ENCODE measurements around the gene COQ6. TPM values are rescaled to one million over a fixed set of nuclear protein-coding genes. Genes with fewer than 3 reads are reported as not detected.
"Not testable (repeated sequence)": the region's sequence is repeated elsewhere in the genome, so short reads cannot be mapped to it uniquely, and the experiment has no call there.

The COQ6 gene
- total RNA-seq, result 10 to 100 TPM; 13.1 to 29.4 (median 19.1) TPM

DNA sequence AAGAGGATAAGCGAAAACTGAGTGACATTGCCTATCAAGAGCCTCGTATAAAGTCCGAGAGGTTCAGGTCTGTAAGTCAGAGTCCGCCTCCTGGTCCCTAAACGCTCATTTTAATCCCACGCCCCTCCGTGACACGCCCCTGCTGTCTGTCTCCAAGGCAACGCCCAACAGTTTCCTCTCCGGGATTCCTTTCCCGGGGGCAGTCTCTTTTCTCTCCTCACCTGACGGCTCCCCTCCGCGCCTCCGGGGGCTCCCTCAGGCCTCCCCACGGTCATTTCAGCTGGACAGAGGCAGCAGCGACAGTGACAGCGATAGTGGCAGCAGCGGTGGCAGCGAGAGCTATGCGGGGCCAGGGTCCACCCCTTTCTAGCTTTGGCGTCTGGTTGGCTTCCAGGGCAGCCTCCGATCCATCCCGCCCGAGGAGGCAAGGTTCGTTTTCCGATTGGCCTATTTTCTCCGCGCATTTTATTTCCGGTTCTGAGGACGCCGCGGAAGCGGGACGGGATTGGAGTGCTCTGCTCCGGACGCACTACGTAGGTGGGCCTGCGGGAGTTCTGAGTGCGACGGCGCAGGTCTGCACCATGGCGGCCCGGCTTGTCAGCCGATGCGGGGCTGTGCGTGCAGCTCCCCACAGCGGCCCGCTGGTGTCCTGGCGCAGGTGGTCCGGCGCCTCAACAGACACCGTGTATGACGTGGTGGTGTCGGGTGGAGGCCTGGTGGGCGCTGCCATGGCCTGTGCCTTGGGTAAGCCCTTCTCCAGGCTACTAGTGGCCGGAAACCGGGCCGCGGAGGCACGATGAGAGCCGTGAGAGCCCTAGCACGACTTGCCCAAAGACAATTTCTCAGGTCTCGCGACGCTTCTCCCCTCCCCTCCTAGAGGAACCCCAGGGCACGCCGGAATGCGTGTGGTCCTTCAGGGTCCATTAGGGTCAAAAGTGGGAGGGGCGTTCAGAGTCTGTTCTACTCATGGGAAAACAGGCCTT lies at the start of gene COQ6, which contains the start of gene FAM161B:
Gene COQ6, plus strand, starts transcription at position 551 of the 983 bp plus-strand sequence. Its CDS starts 31 bp downstream, at position 582.
Gene FAM161B, minus strand, starts transcription at position 343 of the 983 bp plus-strand sequence. Its CDS starts 68 bp downstream, at position 275.
- peak within 1 kb of the TSS; percentile 94 to 97 for H3K27ac ChIP-seq
- H3K4me1 ChIP-seq (replicated peaks in 1 of 2), result peaks cover 6 to 11% of the 10 kb centered on the region in 2 donors
- peak; percentile 93 to 96 (median 94) for ATAC-seq (replicated peaks in 6 of 8)
- in situ Hi-C loops (cut with MboI; ENCODE audit: low pct_unique_long_range_greater_than_20kb in 2 of 9, low sequenced_read_pairs in 9 of 9, unreplicated experiment in 9 of 9), result no loop called here
- 0 to 3% (median 2%) methylated on average over 1 to 18 of the region's 70 CpGs; no CpG with 5 or more reads in 1 of the 10 experiments for WGBS, 10 experiments
- peak within 1 kb of the TSS; percentile 49 to 95 (median 62) for H3K4me3 ChIP-seq

GRCh38 chr14:73903028-73903427 lies 47.1 kb upstream of the COQ6 start:
- ATAC-seq (replicated peaks in 6 of 8), result no peak

DNA sequence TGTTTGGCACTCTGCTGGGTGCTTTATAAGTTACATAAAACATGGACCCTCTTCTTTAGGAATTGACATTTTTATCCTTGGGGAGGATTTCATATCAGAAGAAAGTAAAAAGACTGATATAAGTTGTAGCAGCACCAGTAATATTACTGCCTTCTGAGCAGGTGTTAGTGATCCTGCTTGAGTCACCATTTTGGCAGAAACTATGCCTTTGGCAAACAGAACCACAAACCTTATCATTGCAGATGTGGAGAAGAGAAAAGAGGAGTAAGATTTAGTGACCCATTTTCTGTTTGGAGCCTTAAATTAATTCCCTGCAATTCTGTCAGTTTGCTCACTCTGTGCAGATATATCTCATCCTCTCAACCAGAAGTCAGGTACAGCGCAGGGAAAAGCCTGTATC lies 40.4 kb upstream of the COQ6 start:
- no peak for ATAC-seq (replicated peaks in 6 of 8)
- in situ Hi-C loops (cut with MboI; ENCODE audit: low pct_unique_long_range_greater_than_20kb in 2 of 9, low sequenced_read_pairs in 9 of 9, unreplicated experiment in 9 of 9), result no loop called here
- WGBS, 10 experiments, result 86 to 100% (median 100%) methylated on average over 1 of the region's 1 CpG; no CpG with 5 or more reads in 2 of the 10 experiments
- H3K27ac ChIP-seq, result no peak overlapping the region
- H3K4me3 ChIP-seq, result no peak overlapping the region
- no peaks in the 10 kb centered on the region for H3K4me1 ChIP-seq (replicated peaks in 1 of 2)

More at GRCh38 chr14:73903028-73903427, 47.1 kb upstream of the COQ6 start:
- no peaks in the 10 kb centered on the region for H3K4me1 ChIP-seq (replicated peaks in 1 of 2)
- WGBS, 10 experiments, result 40 to 100% (median 80%) methylated on average over 1 to 3 of the region's 3 CpGs; no CpG with 5 or more reads in 3 of the 10 experiments
- no peak overlapping the region for H3K27ac ChIP-seq
- H3K4me3 ChIP-seq, result no peak overlapping the region
- in situ Hi-C loops (cut with MboI; ENCODE audit: low pct_unique_long_range_greater_than_20kb in 2 of 9, low sequenced_read_pairs in 9 of 9, unreplicated experiment in 9 of 9), result no loop called here

- Histone ChIP-seq H3K4me3 (no peak overlapping the region), H3K27ac (no peak overlapping the region), H3K4me1 (replicated peaks in 1 of 2) (no peaks in the 10 kb centered on the region)
- 67 to 100% (median 94%) methylated on average over 2 to 3 of the region's 3 CpGs; no CpG with 5 or more reads in 1 of the 10 experiments for WGBS, 10 experiments
- in situ Hi-C loops (cut with MboI; ENCODE audit: low pct_unique_long_range_greater_than_20kb in 2 of 9, low sequenced_read_pairs in 9 of 9, unreplicated experiment in 9 of 9), result no loop called here
- no peak for ATAC-seq (replicated peaks in 6 of 8)
Measured at GRCh38 chr14:73913256-73913655, 36.8 kb upstream of the COQ6 start.

DNA sequence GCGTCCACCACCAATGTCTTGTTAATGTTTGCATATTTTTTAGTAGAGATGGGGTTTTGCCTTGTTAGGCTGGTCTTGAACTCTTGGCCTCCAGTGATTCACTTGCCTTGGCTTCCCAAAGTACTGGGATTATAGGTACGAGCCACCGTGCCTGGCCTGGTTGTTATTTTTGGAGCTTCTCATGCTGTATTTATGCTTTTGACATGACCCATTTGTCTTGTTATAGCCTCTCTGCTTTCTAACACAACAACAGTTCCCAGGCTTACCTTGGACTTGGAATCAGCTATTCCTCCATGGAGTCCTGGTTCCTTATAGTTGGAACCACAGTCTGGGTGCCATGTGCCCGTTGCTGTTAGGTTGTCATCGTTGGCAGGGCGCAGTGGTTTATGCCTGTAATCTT lies 33.8 kb upstream of the COQ6 start:
- 60 to 100% (median 85%) methylated on average over 1 to 4 of the region's 6 CpGs; no CpG with 5 or more reads in 2 of the 10 experiments for WGBS, 10 experiments
- no peak for ATAC-seq (replicated peaks in 6 of 8)

DNA sequence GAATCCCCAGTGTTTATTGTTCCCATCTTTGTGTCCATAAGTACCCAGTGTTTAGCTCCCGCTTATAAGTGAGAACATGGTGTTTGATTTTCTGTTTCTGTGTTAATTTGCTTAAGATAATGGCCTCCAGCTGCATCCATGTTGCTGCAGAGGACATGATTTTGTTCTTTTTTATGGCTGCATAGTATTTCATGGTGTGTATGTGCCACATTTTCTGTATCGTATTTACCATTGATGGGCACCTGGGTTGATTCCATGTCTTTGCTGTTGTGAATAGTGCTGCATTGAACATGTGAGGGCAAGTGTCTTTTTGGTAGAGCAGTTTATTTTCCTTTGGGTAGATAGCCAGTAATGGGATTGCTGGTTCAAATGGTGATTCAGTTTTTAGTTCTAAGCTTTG lies 30.6 kb upstream of the COQ6 start:
- ATAC-seq (replicated peaks in 6 of 8), result not testable (repeated sequence)

More for the DNA sequence above, 33.8 kb upstream of the COQ6 start:
- Histone ChIP-seq H3K4me3 (no peak overlapping the region), H3K4me1 (replicated peaks in 1 of 2) (no peaks in the 10 kb centered on the region), H3K27ac (no peak overlapping the region)
- in situ Hi-C loops (cut with MboI; ENCODE audit: low pct_unique_long_range_greater_than_20kb in 2 of 9, low sequenced_read_pairs in 9 of 9, unreplicated experiment in 9 of 9), result no loop called here

GRCh38 chr14:73924337-73924736 lies 25.8 kb upstream of the COQ6 start:
- in situ Hi-C loops (cut with MboI; ENCODE audit: low pct_unique_long_range_greater_than_20kb in 2 of 9, low sequenced_read_pairs in 9 of 9, unreplicated experiment in 9 of 9), result no loop called here
- WGBS, 10 experiments, result 17 to 100% (median 89%) methylated on average over 1 to 4 of the region's 5 CpGs; no CpG with 5 or more reads in 1 of the 10 experiments
- Histone ChIP-seq H3K27ac (no peak overlapping the region), H3K4me3 (no peak overlapping the region), H3K4me1 (replicated peaks in 1 of 2) (no peaks in the 10 kb centered on the region)
- peak in 1 of 8 experiments; percentile 33 for ATAC-seq (replicated peaks in 6 of 8)

More for the DNA sequence above, 30.6 kb upstream of the COQ6 start:
- H3K4me3 ChIP-seq; H3K4me1 ChIP-seq (replicated peaks in 1 of 2); H3K27ac ChIP-seq; in situ Hi-C loops (cut with MboI; ENCODE audit: low pct_unique_long_range_greater_than_20kb in 2 of 9, low sequenced_read_pairs in 9 of 9, unreplicated experiment in 9 of 9): not testable (repeated sequence)
- WGBS, 10 experiments, result 75 to 100% (median 100%) methylated on average over 1 to 2 of the region's 2 CpGs

- peak in 3 of 8 experiments; percentile 22 to 53 (median 24) for ATAC-seq (replicated peaks in 6 of 8)
- in situ Hi-C loops (cut with MboI; ENCODE audit: low pct_unique_long_range_greater_than_20kb in 2 of 9, low sequenced_read_pairs in 9 of 9, unreplicated experiment in 9 of 9), result no loop called here
- H3K4me3 ChIP-seq, result no peak overlapping the region
- WGBS, 10 experiments, result 13 to 100% (median 89%) methylated on average over 1 to 2 of the region's 2 CpGs
- no peak overlapping the region for H3K27ac ChIP-seq
- H3K4me1 ChIP-seq (replicated peaks in 1 of 2), result peaks cover 13 to 17% of the 10 kb centered on the region in 2 donors
Measured at GRCh38 chr14:73935666-73936065, 14.4 kb upstream of the COQ6 start.

DNA sequence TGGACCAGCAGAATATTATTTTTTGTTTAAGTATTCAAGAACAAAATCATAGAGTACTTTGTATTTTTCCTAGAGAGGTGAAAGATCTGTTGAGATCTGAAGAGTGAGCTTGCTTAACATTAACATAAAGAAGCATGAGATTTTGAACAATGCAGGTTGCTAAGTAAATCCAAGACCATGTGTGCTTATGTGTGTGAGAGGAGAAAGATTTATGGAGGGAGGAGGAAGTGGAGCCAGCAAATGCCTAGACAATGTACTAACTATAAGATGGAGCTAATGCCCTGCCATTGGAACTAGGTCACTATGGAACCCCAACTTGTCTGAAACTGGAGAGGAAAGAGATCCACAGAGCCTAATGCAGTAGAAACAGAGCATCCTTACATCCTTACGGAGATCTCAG lies 13.6 kb upstream of the COQ6 start:
- no peak overlapping the region for H3K27ac ChIP-seq
- H3K4me1 ChIP-seq (replicated peaks in 1 of 2), result peaks cover 13 to 17% of the 10 kb centered on the region in 2 donors
- H3K4me3 ChIP-seq, result no peak overlapping the region
- WGBS, 10 experiments, result 67 to 100% (median 95%) methylated on average over 1 of the region's 1 CpG; no CpG with 5 or more reads in 6 of the 10 experiments
- peak in 6 of 8 experiments; percentile 40 to 97 (median 76) for ATAC-seq (replicated peaks in 6 of 8)
- in situ Hi-C loops (cut with MboI; ENCODE audit: low pct_unique_long_range_greater_than_20kb in 2 of 9, low sequenced_read_pairs in 9 of 9, unreplicated experiment in 9 of 9), result no loop called here

GRCh38 chr14:73937012-73937411 lies 13.1 kb upstream of the COQ6 start:
- Histone ChIP-seq H3K27ac (no peak overlapping the region), H3K4me3 (no peak overlapping the region), H3K4me1 (replicated peaks in 1 of 2) (peaks cover 13 to 17% of the 10 kb centered on the region in 2 donors)
- WGBS, 10 experiments, result 60 to 100% (median 95%) methylated on average over 1 to 2 of the region's 2 CpGs; no CpG with 5 or more reads in 2 of the 10 experiments
- in situ Hi-C loops (cut with MboI; ENCODE audit: low pct_unique_long_range_greater_than_20kb in 2 of 9, low sequenced_read_pairs in 9 of 9, unreplicated experiment in 9 of 9), result no loop called here
- ATAC-seq (replicated peaks in 6 of 8), result peak in 3 of 8 experiments; percentile 12 to 45 (median 40)

- 93 to 100% (median 97%) methylated on average over 1 to 5 of the region's 7 CpGs; no CpG with 5 or more reads in 6 of the 10 experiments for WGBS, 10 experiments
Measured at GRCh38 chr14:73942180-73942579, 7.9 kb upstream of the COQ6 start.

DNA sequence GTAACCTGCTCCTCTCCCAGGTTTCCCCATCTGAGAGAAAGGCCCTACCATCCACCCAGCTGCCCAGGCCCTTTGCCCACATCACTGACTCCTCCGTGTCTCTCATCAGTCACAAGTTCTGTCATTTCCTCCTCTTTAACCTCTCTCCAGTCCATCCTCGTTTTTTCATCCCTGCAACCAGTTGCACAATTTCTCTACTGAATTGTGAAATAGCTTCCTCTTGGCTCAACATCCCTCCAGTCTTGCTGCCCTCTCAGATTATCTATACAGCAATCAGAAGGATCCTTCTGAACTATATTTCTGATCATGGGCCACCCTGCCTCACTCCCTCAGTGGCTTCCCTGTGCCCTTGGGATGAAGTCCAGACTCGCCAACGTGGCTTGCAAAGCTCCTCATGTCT lies 7.0 kb upstream of the COQ6 start:
- ATAC-seq (replicated peaks in 6 of 8), result peak in 2 of 8 experiments; percentile 70 to 90
- H3K4me3 ChIP-seq, result no peak overlapping the region
- 0 to 80% (median 40%) methylated on average over 1 to 2 of the region's 4 CpGs; no CpG with 5 or more reads in 1 of the 10 experiments for WGBS, 10 experiments
- no peaks in the 10 kb centered on the region for H3K4me1 ChIP-seq (replicated peaks in 1 of 2)
- H3K27ac ChIP-seq, result no peak overlapping the region
- in situ Hi-C loops (cut with MboI; ENCODE audit: low pct_unique_long_range_greater_than_20kb in 2 of 9, low sequenced_read_pairs in 9 of 9, unreplicated experiment in 9 of 9), result no loop called here

More at GRCh38 chr14:73942180-73942579, 7.9 kb upstream of the COQ6 start:
- Histone ChIP-seq H3K27ac (no peak overlapping the region), H3K4me3 (no peak overlapping the region), H3K4me1 (replicated peaks in 1 of 2) (peaks cover 0 to 2% of the 10 kb centered on the region in 2 donors)
- no peak for ATAC-seq (replicated peaks in 6 of 8)
- in situ Hi-C loops (cut with MboI; ENCODE audit: low pct_unique_long_range_greater_than_20kb in 2 of 9, low sequenced_read_pairs in 9 of 9, unreplicated experiment in 9 of 9), result no loop called here

Measured in motor neuron (in vitro differentiated cells).